Embryonic facial prominence (tissue), 1 donor: ENCODE results near the gene METRNL.

Source experiments
- DNase-seq: peaks from one replicate; pipeline ENCODE4 v3.0.0-alpha.2; 2016; ENCODE audit errors: extremely low spot score

The METRNL gene

GRCh38 chr17:83092186-83092585 lies 12.8 kb downstream of the METRNL start:
- DNase-seq: no peak

- no peak for DNase-seq
Observed at GRCh38 chr17:83092931-83093330, 13.5 kb downstream of the METRNL start.

GRCh38 chr17:83093506-83093905 lies 14.1 kb downstream of the METRNL start:
- no peak for DNase-seq

- DNase-seq: no peak
Observed at GRCh38 chr17:83094291-83094690, 14.9 kb downstream of the METRNL start.

GRCh38 chr17:83095016-83095415 lies 15.6 kb downstream of the METRNL start:
- DNase-seq: no peak

- DNase-seq: no peak
Observed at GRCh38 chr17:83096401-83097224, 17.2 kb downstream of the METRNL start.

GRCh38 chr17:83097831-83098230 lies 18.4 kb downstream of the METRNL start:
- no peak for DNase-seq

GRCh38 chr17:83098241-83099085 lies 19.1 kb downstream of the METRNL start:
- DNase-seq: no peak

- DNase-seq: no peak
Observed at GRCh38 chr17:83099086-83099555, 19.7 kb downstream of the METRNL start.

GRCh38 chr17:83099570-83100181 lies 20.3 kb downstream of the METRNL start:
- DNase-seq: peak; percentile 27

GRCh38 chr17:83100220-83100852 lies 20.9 kb downstream of the METRNL start:
- no peak for DNase-seq

GRCh38 chr17:83100853-83101391 lies 21.5 kb downstream of the METRNL start:
- no peak for DNase-seq

- DNase-seq: no peak
Observed at GRCh38 chr17:83101805-83102480, 22.5 kb downstream of the METRNL start.

GRCh38 chr17:83103200-83103942 lies 24.0 kb downstream of the METRNL start:
- DNase-seq: no peak

- DNase-seq: no peak
Observed at GRCh38 chr17:83103943-83104311, 24.5 kb downstream of the METRNL start.

- no peak for DNase-seq
Observed at GRCh38 chr17:83104577-83105505, 25.4 kb downstream of the METRNL start.

GRCh38 chr17:83105512-83105911 lies 26.1 kb downstream of the METRNL start:
- DNase-seq: no peak

GRCh38 chr17:83106056-83106588 lies 26.7 kb downstream of the METRNL start:
- DNase-seq: no peak
